HFF-Myc (cell line): ENCODE data around the gene VWDE.

ENCODE experiments used
- DNase-seq: peaks from one replicate; pipeline ENCODE4 v3.0.0-alpha.2; 2011; ENCODE audit warnings: low read depth; ENCODE audit errors: extremely low read depth
- H3K4me3 ChIP-seq: replicated peaks from 2 replicates; pipeline ENCODE4 v1.5.1; 2011; ENCODE audit warnings: low read depth, mild to moderate bottlenecking, control low read depth, low read length
- CTCF ChIP-seq: IDR thresholded peaks from 2 replicates; pipeline ENCODE4 v1.5.1; 2012; ENCODE audit warnings: mild to moderate bottlenecking, low read depth, low read length, control low read depth; ENCODE audit errors: missing control alignments

The VWDE gene

GRCh38 chr7:12369072-12369471, 34.6 kb downstream of the VWDE start:
- no peak for TF ChIP-seq CTCF
- H3K4me3 ChIP-seq = no peak overlapping the region
- no peak for DNase-seq

GRCh38 chr7:12360948-12361347, 42.7 kb downstream of the VWDE start:
- TF ChIP-seq CTCF = no peak
- H3K4me3 ChIP-seq = no peak overlapping the region
- no peak for DNase-seq

- H3K4me3 ChIP-seq = no peak overlapping the region
- no peak for DNase-seq
- no peak for TF ChIP-seq CTCF
Measured at GRCh38 chr7:12358694-12359093, 45.0 kb downstream of the VWDE start.

- no peak overlapping the region for H3K4me3 ChIP-seq
- no peak for DNase-seq
- TF ChIP-seq CTCF = no peak
Measured at GRCh38 chr7:12357508-12357907, 46.2 kb downstream of the VWDE start.

- no peak for TF ChIP-seq CTCF
- no peak overlapping the region for H3K4me3 ChIP-seq
- no peak for DNase-seq
Measured at GRCh38 chr7:12351843-12352242, 51.8 kb downstream of the VWDE start.

GRCh38 chr7:12350971-12351370, 52.7 kb downstream of the VWDE start:
- H3K4me3 ChIP-seq = no peak overlapping the region
- no peak for DNase-seq
- no peak for TF ChIP-seq CTCF

GRCh38 chr7:12337095-12337494, 66.6 kb downstream of the VWDE start:
- H3K4me3 ChIP-seq = no peak overlapping the region
- no peak for TF ChIP-seq CTCF
- no peak for DNase-seq
